GM18526 (cell line): ENCODE measurements around the gene OR4C12.
"Not testable (repeated sequence)": the region's sequence is repeated elsewhere in the genome, so short reads cannot be mapped to it uniquely, and the experiment has no call there.

Source experiments
- POLR2A ChIP-seq: IDR thresholded peaks from 3 replicates; pipeline ENCODE4 v1.6.1; 2011; ENCODE audit not compliant: insufficient read length; ENCODE audit errors: extremely low read depth

OR4C12 gene

GRCh38 chr11:49982435-49982834 is at the start of gene OR4C12:
Gene OR4C12 (minus strand): TSS chr11:49982535. CDS start chr11:49982501, 34 bp downstream.
- TF ChIP-seq POLR2A = not testable (repeated sequence)

GRCh38 chr11:50030193-50030592 is 47.9 kb upstream of the OR4C12 start:
- TF ChIP-seq POLR2A = no peak

GRCh38 chr11:49995565-49995964 is 13.2 kb upstream of the OR4C12 start:
- TF ChIP-seq POLR2A = no peak

- TF ChIP-seq POLR2A = no peak
These were observed 30.2 kb downstream of the OR4C12 start, which contains the start of gene OR4C13 for GRCh38 chr11:49952091-49952490. Gene OR4C13 (plus strand): TSS chr11:49952391. CDS start chr11:49952423, 32 bp downstream.
